Epidermal melanocyte (primary cell): ENCODE data around the gene CHCHD6.

Experiments
- DNase-seq: peaks from one replicate; pipeline ENCODE4 v3.0.0; 2011; ENCODE audit warnings: low spot score; ENCODE audit not compliant: insufficient read length

CHCHD6 gene

GRCh38 chr3:126937533-126937932, 233.5 kb downstream of the CHCHD6 start:
- no peak for DNase-seq

- no peak for DNase-seq
Observed at GRCh38 chr3:126937973-126938372, 233.9 kb downstream of the CHCHD6 start.

- DNase-seq, result no peak
Observed at GRCh38 chr3:126938520-126939337, 234.7 kb downstream of the CHCHD6 start.

GRCh38 chr3:126939338-126939718, 235.3 kb downstream of the CHCHD6 start:
- no peak for DNase-seq

- DNase-seq, result no peak
Observed at GRCh38 chr3:126939733-126940132, 235.7 kb downstream of the CHCHD6 start.

- no peak for DNase-seq
Observed at GRCh38 chr3:126941721-126942270, 237.8 kb downstream of the CHCHD6 start.

- DNase-seq, result no peak
Observed at GRCh38 chr3:126944089-126944965, 240.3 kb downstream of the CHCHD6 start.

GRCh38 chr3:126945171-126945721, 241.2 kb downstream of the CHCHD6 start:
- DNase-seq, result no peak

GRCh38 chr3:126945891-126946290, 241.9 kb downstream of the CHCHD6 start:
- no peak for DNase-seq

GRCh38 chr3:126946405-126946804, 242.4 kb downstream of the CHCHD6 start:
- no peak for DNase-seq

- DNase-seq, result no peak
Observed at GRCh38 chr3:126947429-126947828, 243.4 kb downstream of the CHCHD6 start.

- DNase-seq, result no peak
Observed at GRCh38 chr3:126948980-126949535, 245.0 kb downstream of the CHCHD6 start.

- no peak for DNase-seq
Observed at GRCh38 chr3:126951561-126951960, 247.5 kb downstream of the CHCHD6 start.

- no peak for DNase-seq
Observed at GRCh38 chr3:126952261-126952982, 248.4 kb downstream of the CHCHD6 start.

GRCh38 chr3:126952983-126953660, 249.1 kb downstream of the CHCHD6 start:
- DNase-seq, result no peak

- DNase-seq, result no peak
Observed at GRCh38 chr3:126954141-126954842, 250.3 kb downstream of the CHCHD6 start.

GRCh38 chr3:126955004-126955790, 251.2 kb downstream of the CHCHD6 start:
- no peak for DNase-seq

- DNase-seq, result no peak
Observed at GRCh38 chr3:126956361-126956760, 252.3 kb downstream of the CHCHD6 start.
